Stomach (tissue), 4 donors: ENCODE measurements around the gene MIA.

Experiments used
- POLR2A ChIP-seq, 4 donors: fragments of 450-650 bp; IDR thresholded peaks; one replicate each; pipeline ENCODE4 v1.6.1; 2016; ENCODE audit warnings: antibody characterized with exemption in 4 of 4, control low read depth in 2 of 4, mild to moderate bottlenecking in 1 of 4, moderate library complexity in 1 of 4
- POLR2AphosphoS5 ChIP-seq, 3 donors: sonication (generic); formaldehyde crosslinking; IDR thresholded peaks; one replicate each; pipeline ENCODE4 v1.6.1; 2016; ENCODE audit warnings: antibody characterized with exemption in 3 of 3
- TF ChIP-seq, protein P1 (sequence below), 7 experiments: fragments of 450-650 bp in 4 of 7; fragments of 200-600 bp in 3 of 7; sonication (generic) in 3 of 7; IDR thresholded peaks; one replicate each; pipeline ENCODE4 v1.5.1; 2016 to 2019; ENCODE audit warnings: antibody characterized with exemption in 7 of 7, control low read depth in 2 of 7, mild to moderate bottlenecking in 1 of 7

GRCh38 chr19:40758491-40758890, 16.8 kb upstream of the MIA start:
- TF ChIP-seq, protein P1, sequence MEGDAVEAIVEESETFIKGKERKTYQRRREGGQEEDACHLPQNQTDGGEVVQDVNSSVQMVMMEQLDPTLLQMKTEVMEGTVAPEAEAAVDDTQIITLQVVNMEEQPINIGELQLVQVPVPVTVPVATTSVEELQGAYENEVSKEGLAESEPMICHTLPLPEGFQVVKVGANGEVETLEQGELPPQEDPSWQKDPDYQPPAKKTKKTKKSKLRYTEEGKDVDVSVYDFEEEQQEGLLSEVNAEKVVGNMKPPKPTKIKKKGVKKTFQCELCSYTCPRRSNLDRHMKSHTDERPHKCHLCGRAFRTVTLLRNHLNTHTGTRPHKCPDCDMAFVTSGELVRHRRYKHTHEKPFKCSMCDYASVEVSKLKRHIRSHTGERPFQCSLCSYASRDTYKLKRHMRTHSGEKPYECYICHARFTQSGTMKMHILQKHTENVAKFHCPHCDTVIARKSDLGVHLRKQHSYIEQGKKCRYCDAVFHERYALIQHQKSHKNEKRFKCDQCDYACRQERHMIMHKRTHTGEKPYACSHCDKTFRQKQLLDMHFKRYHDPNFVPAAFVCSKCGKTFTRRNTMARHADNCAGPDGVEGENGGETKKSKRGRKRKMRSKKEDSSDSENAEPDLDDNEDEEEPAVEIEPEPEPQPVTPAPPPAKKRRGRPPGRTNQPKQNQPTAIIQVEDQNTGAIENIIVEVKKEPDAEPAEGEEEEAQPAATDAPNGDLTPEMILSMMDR (IDR thresholded peaks at IDR 0.05): no peak
- TF ChIP-seq POLR2A (IDR thresholded peaks at IDR 0.05) (no peak), POLR2AphosphoS5 (IDR thresholded peaks at IDR 0.05) (no peak)
